NOMO-1 (cell line): ENCODE measurements around the gene TMEM151A.

Source experiments
- DNase-seq, 2 experiments: peaks; one replicate each; lab custom pipeline; 2025; ENCODE audit not compliant: unreplicated experiment in 2 of 2; lab: John Stamatoyannopoulos, UW

The TMEM151A gene

GRCh38 chr11:66334605-66335442, 43.1 kb downstream of the TMEM151A start:
- peak; percentile 76 to 79 for DNase-seq

DNA sequence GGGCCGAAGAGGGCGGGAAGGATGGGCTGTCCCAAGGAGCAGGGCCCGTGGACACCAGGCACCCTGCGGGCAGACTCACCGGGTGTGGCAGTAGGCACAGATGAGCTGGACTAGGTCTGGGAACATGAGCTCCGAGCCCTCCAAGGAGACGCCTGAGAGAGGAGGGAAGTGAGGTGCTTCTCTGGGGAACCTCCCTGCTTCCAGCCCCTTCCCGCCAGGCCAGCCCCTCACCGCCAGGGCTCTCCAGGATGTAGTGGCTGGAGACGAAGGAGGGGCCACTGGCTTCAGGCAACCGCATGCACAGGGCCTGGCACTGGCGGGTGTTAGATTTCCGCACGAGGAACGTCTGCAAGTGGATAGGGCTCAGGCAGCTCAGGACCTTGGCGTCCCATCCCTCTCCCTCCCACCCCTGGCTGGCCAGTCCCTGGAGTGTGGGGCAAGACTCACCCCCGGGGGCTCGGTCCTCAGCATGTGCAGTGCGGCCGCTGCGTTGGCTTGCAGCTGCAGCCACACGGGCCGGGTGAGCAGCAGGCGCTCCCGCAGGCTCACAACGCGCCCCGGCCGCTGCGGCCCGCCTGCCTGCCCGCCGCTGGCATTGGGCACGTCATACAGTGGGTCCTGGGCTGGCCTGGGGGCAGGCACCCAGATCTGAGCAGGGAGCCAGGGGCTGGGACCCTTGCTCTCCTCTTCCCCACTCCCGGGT, 44.0 kb downstream of the TMEM151A start:
- DNase-seq: peak; percentile 20 to 25

DNA sequence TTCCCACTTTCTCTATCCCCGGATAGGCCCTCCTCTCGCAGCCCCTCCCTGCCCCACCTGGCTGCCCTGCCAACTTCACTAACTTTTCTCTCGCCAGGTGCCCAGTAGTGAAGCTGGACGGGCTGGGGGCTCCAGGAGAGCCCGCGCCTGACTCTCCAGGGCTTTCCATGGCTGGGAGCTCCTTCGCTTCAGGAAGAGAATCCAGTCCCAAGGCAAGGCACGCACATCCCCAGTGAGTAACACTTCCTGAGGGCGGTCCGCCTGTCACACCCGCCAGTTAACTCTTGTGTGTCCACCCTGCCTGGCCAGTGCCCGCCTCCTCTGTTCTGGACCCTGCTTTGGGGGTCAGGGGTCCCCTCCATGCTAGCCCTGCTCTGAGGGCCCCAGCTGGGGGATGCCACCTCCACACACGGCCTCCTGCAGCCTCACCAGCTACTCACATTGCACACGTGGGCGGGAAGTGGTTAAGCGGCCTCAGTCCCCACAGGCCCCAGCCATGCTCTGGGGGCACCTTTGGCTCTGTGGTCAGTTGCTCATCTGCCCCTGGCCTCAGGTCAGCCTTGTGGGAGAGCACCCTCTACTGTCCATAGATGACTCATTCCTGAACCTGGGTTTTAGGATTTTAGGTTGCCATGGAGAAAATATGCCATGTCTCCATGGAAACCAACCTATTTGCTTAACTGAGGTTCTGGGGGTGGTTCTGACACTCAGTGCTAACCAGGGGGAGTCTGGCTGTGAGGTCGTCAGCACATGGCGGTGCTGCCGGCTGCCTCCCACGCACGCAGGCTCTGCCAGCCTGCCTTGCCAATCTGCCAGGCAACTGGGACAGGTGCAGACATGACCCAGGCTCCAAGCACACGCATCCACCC, 44.8 kb downstream of the TMEM151A start, which contains the start of gene RIN1:
TSS of gene RIN1 (minus strand) at position 201 of the 869 bp plus-strand sequence. CDS start at position 169, 32 bp downstream.
- DNase-seq: peak; percentile 68 to 77

DNA sequence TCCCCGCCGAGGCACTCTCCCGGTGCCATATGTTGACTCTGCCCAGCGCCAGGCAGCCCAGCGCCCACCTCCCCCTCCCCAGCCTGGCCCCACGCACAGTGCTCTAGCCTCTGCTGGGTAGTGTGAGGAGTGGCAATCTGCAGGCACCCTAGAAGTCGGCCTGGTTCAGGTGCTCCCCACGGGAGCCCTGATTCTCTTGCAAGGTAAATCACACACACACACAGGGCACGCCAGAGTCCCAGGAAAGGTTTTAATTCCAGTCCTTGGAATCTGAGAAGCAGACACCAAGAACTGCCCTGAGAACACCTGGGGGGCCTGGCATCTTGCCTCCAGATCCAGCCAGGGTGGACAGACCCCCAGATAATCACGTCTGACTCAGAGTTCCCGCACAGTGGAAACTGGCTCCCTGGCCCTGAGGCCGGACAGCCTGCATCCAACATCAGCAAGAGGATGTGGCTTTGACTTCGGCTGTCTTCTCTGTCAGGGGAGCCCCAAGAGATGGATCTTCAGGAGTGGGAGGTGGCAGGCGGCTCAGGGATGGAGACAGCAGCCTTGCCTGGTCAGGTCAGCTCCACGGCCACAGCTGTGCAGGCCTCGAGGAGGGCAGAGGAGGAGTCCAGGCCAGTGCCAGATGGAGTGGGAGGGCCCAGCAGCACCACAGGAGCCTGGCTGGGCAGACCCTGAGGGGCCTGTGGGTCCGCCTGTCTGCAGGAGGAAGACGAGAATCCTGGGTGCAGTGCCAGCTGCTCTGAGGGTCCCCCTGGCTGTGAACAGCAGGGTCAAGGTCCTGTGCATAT, 45.6 kb downstream of the TMEM151A start:
- DNase-seq: no peak

GRCh38 chr11:66338276-66339161, 46.8 kb downstream of the TMEM151A start:
- no peak for DNase-seq

DNA sequence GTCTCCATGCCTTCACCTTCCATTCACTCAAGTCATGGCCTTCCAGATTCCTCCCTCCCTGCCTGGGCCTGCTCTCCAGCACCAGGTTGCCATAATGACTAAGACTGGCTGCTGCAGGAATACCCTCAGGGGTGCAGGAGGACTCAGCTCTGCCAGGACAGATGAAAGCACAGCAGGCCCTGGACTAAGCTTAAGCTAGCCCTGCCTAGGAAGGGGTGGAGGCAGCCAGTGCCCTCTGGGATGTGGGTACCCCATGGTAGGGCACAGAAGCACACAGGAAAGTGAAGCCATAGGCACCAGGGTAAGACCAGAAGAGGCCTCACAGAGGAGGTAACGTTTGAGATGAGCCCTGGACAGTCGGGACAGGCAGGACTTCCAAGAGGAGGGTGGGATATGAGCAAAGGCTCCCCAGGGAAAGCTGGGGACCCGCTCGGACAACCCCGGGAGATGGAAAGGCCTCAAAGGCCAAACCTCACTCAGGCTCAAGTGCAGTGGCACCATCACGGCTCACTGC, 47.5 kb downstream of the TMEM151A start:
- DNase-seq: no peak

- DNase-seq: no peak
Measured at GRCh38 chr11:66339686-66340483, 48.2 kb downstream of the TMEM151A start.

DNA sequence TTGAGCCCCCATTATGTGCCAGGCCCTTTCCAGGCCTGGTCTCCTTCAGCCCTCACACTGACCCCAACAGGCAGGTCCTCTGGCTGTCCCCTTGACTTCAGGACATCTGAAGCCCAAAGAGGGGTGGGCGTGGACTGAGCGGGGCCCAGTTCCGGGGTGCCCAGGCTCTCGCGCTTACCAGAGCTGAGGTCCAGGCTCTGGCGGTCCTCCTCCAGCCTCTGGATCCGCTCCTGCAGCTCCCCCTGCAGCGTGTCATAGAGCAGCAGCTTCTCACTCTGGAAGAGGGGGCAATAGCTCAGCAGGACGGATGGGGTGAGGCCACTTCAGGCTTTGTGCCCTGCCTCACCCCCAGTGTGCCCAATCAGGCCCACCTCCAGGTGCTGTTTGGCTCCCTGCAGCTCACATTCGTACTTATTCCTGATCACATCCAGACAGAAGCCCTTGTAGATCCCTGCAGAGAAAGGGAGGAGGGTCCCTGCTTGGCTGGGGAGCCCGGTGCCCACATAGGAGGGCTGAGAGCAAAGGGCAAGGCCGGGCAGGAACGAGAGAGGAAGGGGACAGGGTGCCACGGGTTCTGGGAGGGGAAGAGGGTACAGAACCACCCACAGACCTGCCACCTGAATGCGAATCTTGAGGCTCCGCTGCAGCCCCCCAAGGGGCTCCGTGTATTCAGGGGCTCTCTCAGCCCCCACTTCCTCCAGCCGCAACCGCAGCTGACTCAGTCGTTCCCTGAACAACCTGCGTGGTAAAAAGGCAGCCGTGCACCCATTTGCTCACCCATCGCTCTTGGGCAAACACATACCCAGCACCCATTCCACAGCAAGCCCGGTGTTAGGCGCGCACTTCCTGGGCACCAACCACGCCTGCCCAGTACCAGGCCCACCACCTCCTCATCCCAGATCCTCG, 49.2 kb downstream of the TMEM151A start:
- no peak for DNase-seq

GRCh38 chr11:66341502-66342126, 49.9 kb downstream of the TMEM151A start:
- no peak for DNase-seq

GRCh38 chr11:66343176-66343575, 51.5 kb downstream of the TMEM151A start:
- DNase-seq: no peak

- DNase-seq: peak; percentile 86 to 91
Measured at GRCh38 chr11:66344550-66345315, 53.0 kb downstream of the TMEM151A start, which contains the start of gene BRMS1. TSS of gene BRMS1 (minus strand) at chr11:66345104. CDS start at chr11:66342234, 2,870 bp downstream.

DNA sequence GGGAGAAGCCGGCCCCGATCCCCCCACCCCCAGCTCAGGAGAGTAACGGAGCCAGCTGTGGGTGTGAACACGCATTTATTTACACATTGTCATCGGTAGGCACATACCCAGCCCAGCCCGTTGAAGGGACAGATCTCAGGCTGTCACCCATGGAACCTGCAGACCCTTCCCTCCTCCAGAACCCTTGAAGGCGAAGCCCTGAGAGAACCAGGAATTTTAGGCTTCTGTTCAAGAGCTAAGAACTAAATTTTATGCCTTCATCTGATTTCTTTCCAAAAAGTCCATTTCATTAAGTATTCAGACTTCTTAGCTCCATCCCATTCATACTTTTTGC, 53.6 kb downstream of the TMEM151A start:
- DNase-seq: no peak
